Neutrophil (primary cell): ENCODE measurements around the gene CLDN18.

Experiments used
- H3K27ac ChIP-seq: fragments of 200-600 bp; sonication (generic); 2 replicates; pipeline ENCODE4 v1.5.1; 2016; ENCODE audit warnings: mild to moderate bottlenecking, moderate library complexity
- H3K27me3 ChIP-seq: fragments of 200-600 bp; sonication (generic); 2 replicates; pipeline ENCODE4 v1.6.0; 2016; ENCODE audit warnings: mild to moderate bottlenecking
- H3K36me3 ChIP-seq: fragments of 200-600 bp; sonication (generic); 2 replicates; pipeline ENCODE4 v1.5.1; 2017
- H3K4me1 ChIP-seq, 2 experiments: fragments of 200-600 bp in 1 of 2; sonication (generic) in 1 of 2; 1 replicate in 1 of 2; 2 replicates in 1 of 2; pipeline versions ENCODE4 v1.5.1 to v1.6.1; 2013 to 2016; ENCODE audit warnings: low read depth in 1 of 2, low read length in 1 of 2, mild to moderate bottlenecking in 1 of 2, moderate library complexity in 1 of 2; ENCODE audit not compliant: control insufficient read depth in 1 of 2, insufficient read depth in 1 of 2
- H3K4me3 ChIP-seq, 2 experiments: fragments of 200-600 bp in 1 of 2; sonication (generic) in 1 of 2; 1 replicate in 1 of 2; 2 replicates in 1 of 2; pipeline ENCODE4 v1.5.1; 2013 to 2016; ENCODE audit warnings: low read depth in 1 of 2, low read length in 1 of 2, mild to moderate bottlenecking in 1 of 2, moderate library complexity in 1 of 2
- H3K9me3 ChIP-seq: fragments of 200-600 bp; sonication (generic); 2 replicates; pipeline ENCODE4 v1.5.1; 2016
- CTCF ChIP-seq: fragments of 200-600 bp; sonication (generic); IDR thresholded peaks from 2 replicates; pipeline ENCODE4 v1.5.1; 2016; ENCODE audit warnings: antibody characterized with exemption

Gene CLDN18

GRCh38 chr3:138068046-138068445 is 58.1 kb downstream of the CLDN18 start:
- H3K4me3 ChIP-seq = no peak overlapping the region
- peak overlapping the region; percentile 64 for H3K27ac ChIP-seq
- peaks cover 36% of the 10 kb centered on the region for H3K36me3 ChIP-seq
- peaks cover 52 to 57% of the 10 kb centered on the region in 2 experiments for H3K4me1 ChIP-seq
- TF ChIP-seq CTCF = no peak
- H3K9me3 ChIP-seq = no peaks in the 10 kb centered on the region
- no peaks in the 10 kb centered on the region for H3K27me3 ChIP-seq

- H3K4me1 ChIP-seq = peaks cover 48 to 51% of the 10 kb centered on the region in 2 experiments
- peaks cover 36% of the 10 kb centered on the region for H3K36me3 ChIP-seq
- H3K4me3 ChIP-seq = no peak overlapping the region
- H3K27me3 ChIP-seq = no peaks in the 10 kb centered on the region
- no peaks in the 10 kb centered on the region for H3K9me3 ChIP-seq
- H3K27ac ChIP-seq = no peak overlapping the region
- peak; percentile 96 for TF ChIP-seq CTCF
Observed at GRCh38 chr3:138068579-138069174, 58.7 kb downstream of the CLDN18 start.

- Histone ChIP-seq H3K36me3 (peaks cover 36% of the 10 kb centered on the region), H3K27ac (no peak overlapping the region), H3K4me1 (peaks cover 35 to 38% of the 10 kb centered on the region in 2 experiments), H3K27me3 (no peaks in the 10 kb centered on the region), H3K9me3 (no peaks in the 10 kb centered on the region), H3K4me3 (no peak overlapping the region)
- no peak for TF ChIP-seq CTCF
Observed at GRCh38 chr3:138070006-138070405, 60.0 kb downstream of the CLDN18 start.

- Histone ChIP-seq H3K9me3 (no peaks in the 10 kb centered on the region), H3K4me1 (peaks cover 7 to 10% of the 10 kb centered on the region in 2 experiments), H3K27ac (no peak overlapping the region), H3K36me3 (peaks cover 61% of the 10 kb centered on the region), H3K4me3 (no peak overlapping the region), H3K27me3 (no peaks in the 10 kb centered on the region)
- TF ChIP-seq CTCF = no peak
Observed at GRCh38 chr3:138072796-138073195, 62.8 kb downstream of the CLDN18 start.

- H3K4me3 ChIP-seq = no peak overlapping the region
- no peaks in the 10 kb centered on the region for H3K9me3 ChIP-seq
- H3K4me1 ChIP-seq = peaks cover 45 to 46% of the 10 kb centered on the region in 2 experiments
- H3K27ac ChIP-seq = no peak overlapping the region
- no peak for TF ChIP-seq CTCF
- peaks cover 31% of the 10 kb centered on the region for H3K36me3 ChIP-seq
- H3K27me3 ChIP-seq = no peaks in the 10 kb centered on the region
Observed at GRCh38 chr3:138078096-138078495, 68.1 kb downstream of the CLDN18 start.
